ENCODE measurements around the gene ZNF667. TPM values are rescaled to one million over a fixed set of nuclear protein-coding genes. Genes with fewer than 3 reads are reported as not detected.

Gene ZNF667
- not detected in 5 replicates for total RNA-seq (2022; extraction: Qiagen RNA extraction)

GRCh38 chr19:56476651-56477428 lies at the start of gene ZNF667:
ZNF667 (minus strand) TSS chr19:56477345; CDS start chr19:56462370, 14,975 bp downstream.

DNA sequence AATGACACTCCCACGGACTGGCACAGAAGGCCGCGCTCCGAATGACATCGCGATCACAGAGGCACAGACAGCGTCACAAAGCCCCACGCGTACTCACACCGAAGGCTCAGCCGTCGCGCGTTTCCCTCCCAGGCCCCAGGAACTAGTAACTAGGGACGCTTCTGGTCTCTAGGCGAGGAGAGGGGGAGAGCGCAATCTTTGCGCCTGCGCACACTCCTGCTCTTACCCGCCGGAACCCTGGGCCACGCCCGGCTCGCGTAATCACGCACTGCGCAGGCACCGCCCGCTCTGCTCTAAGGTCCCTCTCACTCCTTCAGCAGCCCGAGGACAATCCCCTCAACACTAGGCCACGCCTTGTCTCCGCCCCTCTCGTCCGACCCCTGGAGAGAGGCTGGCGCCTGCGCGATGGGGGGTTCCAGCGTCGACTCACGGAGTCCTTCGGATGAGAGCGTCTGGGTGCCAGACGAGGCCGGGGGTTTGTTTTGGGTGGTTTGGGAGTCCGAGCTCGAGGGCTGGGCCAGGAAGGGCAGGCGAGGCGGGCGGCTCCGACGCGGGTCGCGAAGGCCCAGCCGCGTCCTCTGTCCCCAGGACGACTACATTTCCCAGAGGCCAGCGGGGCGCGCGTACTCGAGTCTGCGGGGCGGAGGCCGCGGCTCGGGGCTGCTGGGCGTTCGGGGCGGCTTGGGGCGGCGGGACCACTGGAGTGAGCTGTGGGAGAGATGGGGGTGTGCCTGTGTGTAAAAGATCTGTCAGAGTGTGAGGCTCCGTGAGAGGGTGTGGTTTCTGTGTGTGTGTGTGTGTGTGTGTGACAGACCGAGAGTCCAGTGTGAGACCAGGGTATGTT lies 30.5 kb upstream of the ZNF667 start, which contains the start of gene ZNF471:
TSS of gene ZNF471 (plus strand) at position 410 of the 844 bp plus-strand sequence. CDS start 3,717 bp downstream, outside the sequence.

DNA sequence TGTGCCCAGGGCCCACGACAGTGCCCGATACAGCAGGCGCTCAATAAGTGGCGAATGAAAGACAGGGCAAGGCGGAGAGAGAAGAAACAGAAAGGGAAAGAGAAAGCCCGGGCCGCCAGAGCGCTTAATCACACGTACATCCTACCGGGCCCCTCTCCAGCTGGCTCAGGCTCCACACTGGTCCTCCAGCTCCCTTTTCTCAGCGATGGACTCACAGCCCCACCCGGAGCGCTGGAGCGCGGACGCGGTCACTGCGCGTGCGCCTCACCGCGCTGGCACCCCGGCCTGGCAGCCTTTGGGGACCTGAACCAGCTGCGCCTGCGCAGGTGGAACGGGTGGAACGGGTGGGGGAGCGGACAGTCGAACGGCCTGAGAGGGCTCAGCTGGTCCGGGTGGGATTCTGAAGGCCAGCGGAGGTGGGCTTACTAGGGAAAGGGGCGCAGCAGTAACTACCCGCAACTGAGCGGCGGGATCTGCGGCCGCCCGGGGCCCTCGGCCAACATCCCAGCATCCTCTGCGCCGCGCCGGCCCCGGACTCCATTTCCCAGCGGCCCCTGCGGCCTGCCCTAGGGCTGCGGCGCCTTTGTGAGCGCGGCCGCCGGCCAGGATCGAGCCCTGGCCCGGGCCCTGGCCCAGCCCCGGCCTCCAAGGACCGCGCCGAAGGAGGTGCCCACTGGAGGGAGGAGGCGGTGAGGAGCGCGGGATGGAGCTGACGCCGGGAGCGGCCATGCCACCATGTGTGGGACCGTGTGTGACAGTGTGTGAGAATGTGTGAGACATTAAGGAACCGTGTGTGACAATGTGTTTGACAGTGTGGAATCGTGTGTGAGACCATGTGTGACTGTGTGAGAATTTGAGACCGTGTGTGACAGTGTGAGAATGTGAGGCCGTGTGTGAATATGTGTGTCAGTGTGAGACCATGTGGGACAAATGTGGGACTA lies 73.1 kb downstream of the ZNF667 start, which contains the start of gene ZNF583:
TSS of gene ZNF583 (plus strand) at position 569 of the 941 bp plus-strand sequence. CDS start 2,783 bp downstream, outside the sequence.

DNA sequence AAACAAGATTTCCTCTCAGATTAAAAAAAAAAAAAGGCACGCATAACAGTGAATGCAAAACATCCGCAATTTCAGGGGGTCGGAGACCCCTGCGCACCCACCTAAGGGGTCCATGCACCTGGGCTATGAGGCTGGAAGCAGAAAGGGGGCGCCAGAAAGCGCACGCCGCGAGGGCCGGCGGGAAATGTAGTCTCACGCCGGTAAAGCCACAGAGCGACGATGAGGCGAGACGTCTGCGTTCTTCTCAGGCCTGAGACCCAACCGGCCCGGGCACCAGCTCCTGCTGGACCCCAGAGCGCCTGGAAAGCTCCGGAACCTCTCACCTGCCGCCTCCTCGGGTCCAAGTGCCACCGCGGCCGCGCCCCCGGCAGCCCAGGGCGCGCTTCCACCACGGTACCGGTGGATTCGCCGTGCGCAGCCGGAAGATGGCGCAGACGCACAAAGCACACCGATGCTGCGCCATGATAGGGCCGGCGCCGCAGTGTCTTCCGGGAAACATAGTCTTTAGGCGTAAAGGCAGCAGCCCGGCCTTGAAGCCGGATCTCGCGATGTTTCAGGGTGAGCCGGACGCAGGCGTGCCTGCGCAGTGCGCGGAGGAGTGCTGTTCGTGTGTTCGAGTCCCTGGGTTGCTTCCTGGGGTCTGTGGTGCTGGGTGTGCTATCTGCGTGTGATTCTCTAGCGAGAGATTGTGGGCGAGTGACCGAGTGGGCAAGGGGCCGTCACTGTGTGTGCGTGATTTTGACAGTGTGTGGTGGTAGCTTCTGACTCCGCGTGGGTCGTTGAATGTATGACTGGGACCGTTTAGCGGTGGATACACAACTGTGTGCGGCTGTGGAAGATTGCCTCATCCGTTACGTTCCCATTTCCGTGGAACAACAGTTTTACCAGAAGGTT lies 83.8 kb downstream of the ZNF667 start, which contains the start of gene ZNF582:
TSS of gene ZNF582 (minus strand) at position 416 of the 894 bp plus-strand sequence. CDS start 1,782 bp downstream, outside the sequence.

Other genes starting within 250 kb of the ZNF667 start
- gene EDDM13, start 204.6 kb downstream of the ZNF667 start, total RNA-seq (2022; extraction: Qiagen RNA extraction): not detected in 5 replicates
- 6.5 to 8.4 TPM (median 6.5 TPM) in 5 replicates for gene ZSCAN5A, start 162.5 kb downstream of the ZNF667 start, total RNA-seq (2022; extraction: Qiagen RNA extraction)
- 0.80 to 1.3 TPM (median 1.1 TPM) in 5 replicates for gene ZNF582, start 83.8 kb downstream of the ZNF667 start, total RNA-seq (2022; extraction: Qiagen RNA extraction)
- gene ZNF583, start 73.0 kb downstream of the ZNF667 start, total RNA-seq (2022; extraction: Qiagen RNA extraction): 1.6 to 2.4 TPM (median 2.3 TPM) in 5 replicates
- gene ZNF471, start 30.5 kb upstream of the ZNF667 start, total RNA-seq (2022; extraction: Qiagen RNA extraction): 0.06 to 0.29 TPM (median 0.06 TPM) in 5 replicates
- 3.2 to 4.3 TPM (median 3.9 TPM) in 5 replicates for gene ZFP28, start 61.6 kb upstream of the ZNF667 start, total RNA-seq (2022; extraction: Qiagen RNA extraction)
- 1.2 to 2.2 TPM (median 1.9 TPM) in 5 replicates for gene ZNF470, start 90.1 kb upstream of the ZNF667 start, total RNA-seq (2022; extraction: Qiagen RNA extraction)
- gene ZNF71, start 118.0 kb upstream of the ZNF667 start, total RNA-seq (2022; extraction: Qiagen RNA extraction): 9.1 to 12.8 TPM (median 12.0 TPM) in 5 replicates
- 0.09 to 0.11 TPM in 2 of 5 replicates, not detected in the others for gene SMIM17, start 165.8 kb upstream of the ZNF667 start, total RNA-seq (2022; extraction: Qiagen RNA extraction)
- not detected in 5 replicates for gene ZNF835, start 194.4 kb upstream of the ZNF667 start, total RNA-seq (2022; extraction: Qiagen RNA extraction)

Measured in A549 treated with dexamethasone at 1 μM for 4 hours (cell line).